Calu3 (cell line): ENCODE measurements around the gene FAHD1. TPM values are rescaled to one million over a fixed set of nuclear protein-coding genes. Genes with fewer than 3 reads are reported as not detected.

Source experiments
- BruUV-seq: library from RNA; stranded (reverse); fragments of 400-500 nt; replicated peaks from 2 replicates; lab custom pipeline; 2021; lab: Mats Ljungman, UMichigan
- CTCF ChIA-PET: fragments of 300-600 bp; sonication (Branson Sonifier 250); formaldehyde crosslinking; loops from one replicate; lab custom pipeline; 2022; ENCODE audit warnings: antibody characterized with exemption; lab: Charles Lee
- DNase-seq: peaks from one replicate; pipeline ENCODE4 v3.0.0; 2022
- H3K27ac Mint-ChIP-seq: one replicate; pipeline ENCODE4 v1.8.0; 2022; ENCODE audit warnings: mixed read lengths; ENCODE audit not compliant: unreplicated experiment
- H3K27me3 Mint-ChIP-seq: one replicate; pipeline ENCODE4 v1.8.0; 2022; ENCODE audit warnings: mixed read lengths; ENCODE audit not compliant: unreplicated experiment
- H3K36me3 Mint-ChIP-seq: one replicate; pipeline ENCODE4 v1.8.0; 2022; ENCODE audit warnings: mild to moderate bottlenecking, moderate library complexity, mixed read lengths; ENCODE audit not compliant: insufficient read depth, unreplicated experiment
- H3K4me1 Mint-ChIP-seq: one replicate; pipeline ENCODE4 v1.8.0; 2022; ENCODE audit warnings: mild to moderate bottlenecking, low read depth, mixed read lengths; ENCODE audit not compliant: unreplicated experiment
- H3K4me3 Mint-ChIP-seq: one replicate; pipeline ENCODE4 v1.8.0; 2022; ENCODE audit warnings: mild to moderate bottlenecking, low read depth, moderate library complexity, mixed read lengths; ENCODE audit not compliant: unreplicated experiment
- H3K9me3 Mint-ChIP-seq: one replicate; pipeline ENCODE4 v1.8.0; 2022; ENCODE audit warnings: low read depth, mixed read lengths; ENCODE audit not compliant: unreplicated experiment
- intact Hi-C: fragments of 100-400 bp; cut with micrococcal nuclease; formaldehyde crosslinking; loops from one replicate; pipeline ENCODE4 v1.10.0; 2022; ENCODE audit not compliant: unreplicated experiment
- total RNA-seq: library from RNA; stranded (reverse); gene quantifications from 2 replicates; pipeline ENCODE4 v1.2.3, GENCODE V29; 2022
- TF ChIP-seq, protein P1 (sequence below): fragments of 200-600 bp; IDR thresholded peaks from one replicate; pipeline ENCODE4 v1.8.0; 2022; ENCODE audit warnings: antibody characterized with exemption; ENCODE audit not compliant: unreplicated experiment

FAHD1 gene
- total RNA-seq, 1 experiment from 2014 or later, result 33.1 TPM

- no peaks in the 10 kb centered on the region for H3K4me1 Mint-ChIP-seq
- intact Hi-C loops, result no loop called here
- CTCF ChIA-PET, result no interaction called here
- no peak overlapping the region for H3K27ac Mint-ChIP-seq
- H3K27me3 Mint-ChIP-seq, result no peaks in the 10 kb centered on the region
- H3K36me3 Mint-ChIP-seq, result peaks cover 36% of the 10 kb centered on the region
- TF ChIP-seq, protein P1, sequence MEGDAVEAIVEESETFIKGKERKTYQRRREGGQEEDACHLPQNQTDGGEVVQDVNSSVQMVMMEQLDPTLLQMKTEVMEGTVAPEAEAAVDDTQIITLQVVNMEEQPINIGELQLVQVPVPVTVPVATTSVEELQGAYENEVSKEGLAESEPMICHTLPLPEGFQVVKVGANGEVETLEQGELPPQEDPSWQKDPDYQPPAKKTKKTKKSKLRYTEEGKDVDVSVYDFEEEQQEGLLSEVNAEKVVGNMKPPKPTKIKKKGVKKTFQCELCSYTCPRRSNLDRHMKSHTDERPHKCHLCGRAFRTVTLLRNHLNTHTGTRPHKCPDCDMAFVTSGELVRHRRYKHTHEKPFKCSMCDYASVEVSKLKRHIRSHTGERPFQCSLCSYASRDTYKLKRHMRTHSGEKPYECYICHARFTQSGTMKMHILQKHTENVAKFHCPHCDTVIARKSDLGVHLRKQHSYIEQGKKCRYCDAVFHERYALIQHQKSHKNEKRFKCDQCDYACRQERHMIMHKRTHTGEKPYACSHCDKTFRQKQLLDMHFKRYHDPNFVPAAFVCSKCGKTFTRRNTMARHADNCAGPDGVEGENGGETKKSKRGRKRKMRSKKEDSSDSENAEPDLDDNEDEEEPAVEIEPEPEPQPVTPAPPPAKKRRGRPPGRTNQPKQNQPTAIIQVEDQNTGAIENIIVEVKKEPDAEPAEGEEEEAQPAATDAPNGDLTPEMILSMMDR, result no peak
- BruUV-seq, result no TSS peak
- no peak overlapping the region for H3K4me3 Mint-ChIP-seq
- DNase-seq, result no peak
- H3K9me3 Mint-ChIP-seq, result no peaks in the 10 kb centered on the region
These were observed 4.2 kb upstream of the FAHD1 start for GRCh38 chr16:1822801-1823200.

DNA sequence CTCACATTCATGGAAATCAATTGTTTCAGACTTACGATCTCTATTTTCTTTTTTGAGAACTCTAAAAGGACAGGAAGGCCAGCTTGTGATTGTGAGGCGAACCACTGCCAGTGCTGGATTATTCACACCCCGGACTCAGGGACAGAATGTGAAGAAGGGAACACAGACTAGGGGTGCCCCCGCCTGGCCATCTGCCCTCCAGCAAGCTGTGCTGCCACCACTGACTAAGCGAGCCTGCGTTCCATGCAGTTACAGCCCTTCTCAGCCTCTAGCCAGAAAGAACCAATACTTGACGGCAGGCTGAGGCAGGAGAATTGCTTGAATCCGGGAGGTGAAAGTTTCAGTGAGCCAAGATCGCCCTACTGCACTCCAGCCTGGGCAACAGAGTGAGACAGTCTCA lies 3.2 kb upstream of the FAHD1 start:
- Mint-ChIP-seq H3K4me3 (no peak overlapping the region), H3K27ac (no peak overlapping the region), H3K36me3 (peaks cover 39% of the 10 kb centered on the region), H3K9me3 (no peaks in the 10 kb centered on the region), H3K27me3 (no peaks in the 10 kb centered on the region), H3K4me1 (no peaks in the 10 kb centered on the region)
- CTCF ChIA-PET, result interaction anchor here (0.7 to 1.1 kb wide), 3 partner anchors 41 to 389 kb away, joined by 3 to 4 read pairs (median 4); partner anchors contain the start of genes NUBP2 and SPSB3
- DNase-seq, result peak; percentile 60
- TF ChIP-seq, protein P1, result no peak
- intact Hi-C loops, result no loop called here
- no TSS peak for BruUV-seq

DNA sequence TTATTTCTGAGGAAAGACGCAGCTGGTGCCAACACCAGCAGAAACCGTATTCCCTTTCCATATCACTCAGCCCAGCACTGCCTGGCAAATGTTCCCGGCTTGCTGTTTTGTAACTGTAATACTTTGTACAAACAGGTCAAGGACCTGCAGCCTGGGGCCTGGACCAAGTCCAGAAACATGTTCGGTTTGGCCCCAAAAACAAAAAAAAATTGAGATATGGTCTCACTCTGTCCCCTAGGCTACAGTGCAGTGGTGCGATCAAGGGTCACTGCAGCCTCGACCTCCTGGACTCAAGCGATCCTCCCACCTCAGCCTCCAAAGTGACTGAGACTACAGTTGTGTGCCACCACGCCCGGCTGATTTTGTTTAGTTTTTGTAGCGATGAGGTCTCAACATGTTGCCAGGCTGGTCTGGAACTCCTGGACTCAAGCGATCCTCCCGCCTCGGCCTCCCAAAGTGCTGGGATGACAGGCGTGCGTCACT lies 1.6 kb upstream of the FAHD1 start:
- BruUV-seq, result TSS peak; percentile 66
- H3K4me3 Mint-ChIP-seq, result peak overlapping the region; percentile 97
- peaks cover 45% of the 10 kb centered on the region for H3K36me3 Mint-ChIP-seq
- CTCF ChIA-PET, result interaction anchor here (1.0 kb wide), 1 partner anchor 139 kb away, joined by 3 read pairs; the partner anchor contains the start of gene RPS2
- H3K27ac Mint-ChIP-seq, result no peak overlapping the region
- no peak for DNase-seq
- H3K4me1 Mint-ChIP-seq, result no peaks in the 10 kb centered on the region
- intact Hi-C loops, result no loop called here
- no peaks in the 10 kb centered on the region for H3K27me3 Mint-ChIP-seq
- no peaks in the 10 kb centered on the region for H3K9me3 Mint-ChIP-seq
- TF ChIP-seq, protein P1, result no peak

GRCh38 chr16:1825864-1826690 lies 929 bp upstream of the FAHD1 start:
- BruUV-seq, result no TSS peak
- H3K4me1 Mint-ChIP-seq, result no peaks in the 10 kb centered on the region
- H3K27ac Mint-ChIP-seq, result peak overlapping the region; percentile 91
- peak overlapping the region; percentile 97 for H3K4me3 Mint-ChIP-seq
- peaks cover 41% of the 10 kb centered on the region for H3K36me3 Mint-ChIP-seq
- DNase-seq, result peak; percentile 68
- no peaks in the 10 kb centered on the region for H3K27me3 Mint-ChIP-seq
- no peaks in the 10 kb centered on the region for H3K9me3 Mint-ChIP-seq
- TF ChIP-seq, protein P1, result no peak
- intact Hi-C loops, result no loop called here
- CTCF ChIA-PET, result interaction anchor here (1.0 kb wide), 1 partner anchor 139 kb away, joined by 3 read pairs; the partner anchor contains the start of gene RPS2
